HEK293T (cell line): Measurements from ENCODE around the gene NARS2.

Source experiments
- ARNT ChIP-seq: fragments of 450-650 bp; IDR thresholded peaks from 2 replicates; pipeline ENCODE4 v1.6.1; 2017; ENCODE audit warnings: mild to moderate bottlenecking
- BHLHE40 ChIP-seq: fragments of 450-650 bp; IDR thresholded peaks from 2 replicates; pipeline ENCODE4 v1.6.1; 2016; ENCODE audit warnings: mild to moderate bottlenecking, moderate library complexity, borderline replicate concordance
- ELF4 ChIP-seq: fragments of 450-650 bp; IDR thresholded peaks from 2 replicates; pipeline ENCODE4 v1.6.1; 2017; ENCODE audit warnings: antibody characterized with exemption
- FOXA1 ChIP-seq: fragments of 450-650 bp; IDR thresholded peaks from 2 replicates; pipeline ENCODE4 v1.6.1; 2016; ENCODE audit warnings: mild to moderate bottlenecking
- FOXK2 ChIP-seq: fragments of 450-650 bp; IDR thresholded peaks from 2 replicates; pipeline ENCODE4 v1.6.1; 2016; ENCODE audit warnings: mild to moderate bottlenecking
- FOXM1 ChIP-seq: fragments of 450-650 bp; IDR thresholded peaks from 2 replicates; pipeline ENCODE4 v1.6.1; 2017; ENCODE audit warnings: mild to moderate bottlenecking, borderline replicate concordance
- HDGF ChIP-seq: fragments of 450-650 bp; IDR thresholded peaks from 2 replicates; pipeline ENCODE4 v1.6.1; 2017; ENCODE audit warnings: antibody characterized with exemption, borderline replicate concordance
- L3MBTL2 ChIP-seq: fragments of 450-650 bp; conservative IDR thresholded peaks from 2 replicates; pipeline ENCODE4 v1.6.1; 2016; ENCODE audit warnings: mild to moderate bottlenecking
- NFRKB ChIP-seq: fragments of 450-650 bp; IDR thresholded peaks from 2 replicates; pipeline ENCODE4 v1.6.1; 2016; ENCODE audit warnings: mild to moderate bottlenecking, moderate library complexity
- SP1 ChIP-seq: fragments of 450-650 bp; IDR thresholded peaks from 2 replicates; pipeline ENCODE4 v1.6.1; 2017
- SUZ12 ChIP-seq: fragments of 450-650 bp; IDR thresholded peaks from 2 replicates; pipeline ENCODE4 v1.6.1; 2016; ENCODE audit warnings: mild to moderate bottlenecking
- TARDBP ChIP-seq: fragments of 450-650 bp; IDR thresholded peaks from 2 replicates; pipeline ENCODE4 v1.6.1; 2016

DNA sequence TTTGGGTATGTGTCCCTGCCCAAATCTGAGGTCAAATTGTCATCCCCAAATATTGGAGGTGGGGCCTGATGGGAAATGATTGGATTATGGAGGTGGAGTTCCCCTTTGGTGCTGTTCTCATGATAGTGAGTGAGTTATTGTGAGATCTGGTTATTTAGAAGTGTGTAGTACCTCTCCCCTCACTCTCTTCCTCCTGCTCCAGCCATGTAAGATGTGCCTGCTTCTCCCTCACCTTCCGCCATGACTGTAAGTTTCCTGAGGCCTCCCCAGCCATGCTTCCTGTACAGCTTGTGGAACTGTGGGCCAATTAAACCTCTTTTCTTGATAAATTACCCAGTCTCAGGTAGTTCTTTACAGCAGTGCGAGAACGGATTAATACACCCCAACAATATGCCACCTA, 166.0 kb downstream of the NARS2 start:
- TF ChIP-seq FOXM1 (no peak), ARNT (no peak), SUZ12 (no peak), TARDBP (no peak), L3MBTL2 (no peak), NFRKB (no peak), ELF4 (no peak), FOXA1 (no peak), BHLHE40 (no peak), FOXK2 (no peak), HDGF (no peak), SP1 (no peak)
